HCT116 (cell line): ENCODE measurements around the gene SPTBN4. TPM values are rescaled to one million over a fixed set of nuclear protein-coding genes. Genes with fewer than 3 reads are reported as not detected.

Source experiments
- ATAC-seq: fragments of 200-7000 bp; cut with Tn5 transposase; 2 replicates; pipeline ENCODE4 v1.9.1; 2020; ENCODE audit warnings: mild to moderate bottlenecking, moderate library complexity
- BruUV-seq: library from RNA; stranded (reverse); fragments of 400-500 nt; replicated peaks from 2 replicates; lab custom pipeline; 2021; lab: Mats Ljungman, UMichigan
- CTCF ChIA-PET: fragments of 300-600 bp; sonication (Branson Sonifier 250); formaldehyde crosslinking; loops from one replicate; lab custom pipeline; 2021; ENCODE audit warnings: antibody characterized with exemption; lab: Charles Lee
- POLR2A ChIA-PET: fragments of 300-600, 350-600 bp; sonication (Branson Sonifier 250); formaldehyde crosslinking; loops from one replicate; lab custom pipeline; 2021; ENCODE audit warnings: antibody characterized with exemption; lab: Charles Lee
- RAD21 ChIA-PET, 2 experiments: fragments of 300-600 bp; sonication (Branson Sonifier 250); formaldehyde crosslinking; loops; one replicate each; lab custom pipeline; 2023; ENCODE audit warnings: low total read pairs in 2 of 2; ENCODE audit not compliant: uncharacterized antibody in 2 of 2, unreplicated experiment in 2 of 2, low non-redundant PET in 1 of 2; lab: Charles Lee
- DNase-seq: peaks from one replicate; pipeline ENCODE4 v3.0.0-alpha.2; 2010; ENCODE audit warnings: low read depth, low spot score
- H2AFZ ChIP-seq: fragments of 200-600 bp; shearing (Covaris generic), sonication (generic); 2 replicates; pipeline ENCODE4 v1.6.1; 2017; ENCODE audit warnings: low read depth, mixed run types, mixed read lengths, antibody characterized with exemption, low read length; ENCODE audit not compliant: poor library complexity, severe bottlenecking
- H3K27ac ChIP-seq: 2 replicates; pipeline ENCODE4 v1.5.1; 2012; ENCODE audit warnings: low read depth, low read length
- H3K27me3 ChIP-seq: fragments of 200-600 bp; sonication (generic); 2 replicates; pipeline ENCODE4 v1.6.1; 2016; ENCODE audit warnings: mixed run types, low read length, mixed read lengths; ENCODE audit not compliant: insufficient read depth
- H3K36me3 ChIP-seq, 2 experiments: fragments of 200-500 bp in 1 of 2; fragments of 200-600 bp in 1 of 2; sonication (Bioruptor generic) in 1 of 2; sonication (generic) in 1 of 2; 2 replicates each; pipeline versions ENCODE4 v1.5.1 to v1.6.1; 2014 to 2016; ENCODE audit warnings: low read length in 2 of 2, inconsistent platforms in 1 of 2, mixed read lengths in 1 of 2, mixed run types in 1 of 2; ENCODE audit not compliant: insufficient read depth in 2 of 2, control insufficient read depth in 1 of 2
- H3K4me1 ChIP-seq, 2 experiments: fragments of 200-600 bp in 1 of 2; sonication (generic) in 1 of 2; 2 replicates each; pipeline versions ENCODE4 v1.5.1 to v1.6.1; 2012 to 2017; ENCODE audit warnings: low read length in 2 of 2, inconsistent platforms in 1 of 2, mild to moderate bottlenecking in 1 of 2, mixed read lengths in 1 of 2, mixed run types in 1 of 2, moderate library complexity in 1 of 2; ENCODE audit not compliant: insufficient read depth in 2 of 2, control insufficient read depth in 1 of 2
- H3K4me2 ChIP-seq: fragments of 200-600 bp; sonication (generic); 2 replicates; pipeline ENCODE4 v1.6.1; 2017; ENCODE audit warnings: mixed run types, low read length, mixed read lengths
- H3K4me3 ChIP-seq, 2 experiments: fragments of 200-600 bp in 1 of 2; sonication (generic) in 1 of 2; replicated peaks in 1 of 2; 2 replicates each; pipeline ENCODE4 v1.5.1; 2011 to 2016; ENCODE audit warnings: low read length in 2 of 2, control low read depth in 1 of 2, low read depth in 1 of 2, mild to moderate bottlenecking in 1 of 2, mixed read lengths in 1 of 2, mixed run types in 1 of 2
- H3K79me2 ChIP-seq: fragments of 200-600 bp; sonication (generic); 2 replicates; pipeline ENCODE4 v1.6.1; 2017; ENCODE audit warnings: mild to moderate bottlenecking, mixed run types, low read length, moderate library complexity, mixed read lengths; ENCODE audit not compliant: insufficient read depth
- H3K9ac ChIP-seq: fragments of 200-600 bp; sonication (generic); 2 replicates; pipeline ENCODE4 v1.6.1; 2016; ENCODE audit warnings: low read length, mixed read lengths
- H3K9me2 ChIP-seq: fragments of 200-600 bp; sonication (generic), shearing (Covaris generic); 2 replicates; pipeline ENCODE4 v1.6.1; 2017; ENCODE audit warnings: mixed run types, mild to moderate bottlenecking, moderate library complexity; ENCODE audit not compliant: insufficient read depth
- H3K9me3 ChIP-seq, 2 experiments: fragments of 200-500 bp in 1 of 2; fragments of 200-600 bp in 1 of 2; sonication (Bioruptor generic) in 1 of 2; sonication (generic) in 1 of 2; 2 replicates each; pipeline ENCODE4 v1.6.1; 2014 to 2017; ENCODE audit warnings: low read length in 2 of 2, mixed read lengths in 2 of 2, inconsistent platforms in 1 of 2, low read depth in 1 of 2, mild to moderate bottlenecking in 1 of 2, mixed run types in 1 of 2, moderate library complexity in 1 of 2; ENCODE audit not compliant: control insufficient read depth in 1 of 2, insufficient read depth in 1 of 2
- H4K20me1 ChIP-seq: fragments of 200-600 bp; sonication (generic), shearing (Covaris generic); 2 replicates; pipeline ENCODE4 v1.6.1; 2017; ENCODE audit warnings: mixed run types, mild to moderate bottlenecking, moderate library complexity; ENCODE audit not compliant: insufficient read depth
- CBX3 ChIP-seq: IDR thresholded peaks from 2 replicates; pipeline ENCODE4 v1.6.1; 2012; ENCODE audit warnings: low read depth
- CEBPB ChIP-seq: IDR thresholded peaks from 2 replicates; pipeline ENCODE4 v1.6.1; 2012; ENCODE audit warnings: low read depth
- EGR1 ChIP-seq: IDR thresholded peaks from 2 replicates; pipeline ENCODE4 v1.6.1; 2012; ENCODE audit warnings: low read depth
- ELF1 ChIP-seq: IDR thresholded peaks from 2 replicates; pipeline ENCODE4 v1.6.1; 2012; ENCODE audit warnings: low read depth, borderline replicate concordance
- EZH2phosphoT487 ChIP-seq: fragments of 200-600 bp; IDR thresholded peaks from 2 replicates; pipeline ENCODE4 v1.6.1; 2018; ENCODE audit warnings: antibody characterized with exemption, borderline replicate concordance
- FOSL1 ChIP-seq: IDR thresholded peaks from 2 replicates; pipeline ENCODE4 v1.6.1; 2012; ENCODE audit warnings: low read depth
- POLR2AphosphoS5 ChIP-seq: IDR thresholded peaks from 2 replicates; pipeline ENCODE4 v1.6.1; 2011; ENCODE audit warnings: mild to moderate bottlenecking, low read depth, low read length, moderate library complexity
- RAD21 ChIP-seq: IDR thresholded peaks from 2 replicates; pipeline ENCODE4 v1.6.1; 2012; ENCODE audit warnings: low read depth, mild to moderate bottlenecking
- SIN3A ChIP-seq: IDR thresholded peaks from 2 replicates; pipeline ENCODE4 v1.6.1; 2012; ENCODE audit warnings: low read depth
- SP1 ChIP-seq: IDR thresholded peaks from 2 replicates; pipeline ENCODE4 v1.6.1; 2012; ENCODE audit warnings: low read depth
- SRF ChIP-seq: IDR thresholded peaks from 2 replicates; pipeline ENCODE4 v1.6.1; 2012; ENCODE audit warnings: low read depth
- TCF7L2 ChIP-seq: IDR thresholded peaks from 2 replicates; pipeline ENCODE4 v1.7.0; 2011; ENCODE audit warnings: borderline replicate concordance, inconsistent platforms; ENCODE audit not compliant: insufficient read depth, insufficient read length; ENCODE audit errors: extremely low read depth
- YY1 ChIP-seq: IDR thresholded peaks from 2 replicates; pipeline ENCODE4 v1.6.1; 2011; ENCODE audit warnings: low read length, low read depth, moderate library complexity, mild to moderate bottlenecking; ENCODE audit not compliant: insufficient replicate concordance; ENCODE audit errors: extremely low read depth
- ZFX ChIP-seq: fragments of 450-650 bp; IDR thresholded peaks from 2 replicates; pipeline ENCODE4 v1.6.1; 2017
- ZNF274 ChIP-seq: fragments of 200-500 bp; sonication (Bioruptor generic); IDR thresholded peaks from 2 replicates; pipeline ENCODE4 v1.6.1; 2014; ENCODE audit warnings: mild to moderate bottlenecking, low read depth, low read length, inconsistent platforms
- intact Hi-C: fragments of 100-400 bp; cut with micrococcal nuclease; formaldehyde crosslinking; loops from 2 replicates; pipeline ENCODE4 v1.10.0; 2022
- total RNA-seq: library from RNA; stranded (reverse); gene quantifications from one replicate; pipeline ENCODE4 v1.2.1, GENCODE V29; 2021; ENCODE audit not compliant: unreplicated experiment
- TF ChIP-seq, protein P1 (sequence below): IDR thresholded peaks from 2 replicates; pipeline ENCODE4 v1.6.1; 2012; ENCODE audit warnings: low read depth
- TF ChIP-seq, protein P2 (sequence below): IDR thresholded peaks from 2 replicates; pipeline ENCODE4 v1.6.1; 2012
- TF ChIP-seq, protein P3 (sequence below): IDR thresholded peaks from 2 replicates; pipeline ENCODE4 v1.6.1; 2012

Gene SPTBN4
- total RNA-seq, 1 experiment from 2014 or later: 4.6 TPM

DNA sequence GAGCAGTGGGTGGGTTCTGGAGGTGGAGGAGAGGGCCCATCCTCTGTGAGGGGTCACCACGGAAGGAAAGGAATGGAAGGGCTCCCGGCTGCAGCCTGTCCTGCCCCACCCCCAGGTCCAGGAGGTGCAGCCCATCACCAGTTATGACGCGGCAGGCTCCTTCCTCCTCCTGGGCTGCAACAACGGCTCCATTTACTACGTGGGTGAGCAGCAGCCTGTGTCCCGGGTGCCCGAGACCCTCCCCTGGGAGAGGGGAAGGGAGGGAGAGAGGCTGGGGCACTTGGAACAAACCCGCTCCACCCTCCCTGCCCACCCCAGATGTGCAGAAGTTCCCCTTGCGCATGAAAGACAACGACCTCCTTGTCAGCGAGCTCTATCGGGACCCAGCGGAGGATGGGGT is 116.5 kb downstream of the SPTBN4 start:
- no peaks in the 10 kb centered on the region for H3K27me3 ChIP-seq
- ChIA-PET RAD21 (no interaction called here), CTCF (interaction anchor here (0.8 kb wide), 1 partner anchor 150 kb away, joined by 3 read pairs; no protein-coding TSS in a partner anchor), POLR2A (no interaction called here)
- no peak overlapping the region for H3K27ac ChIP-seq
- H2AFZ ChIP-seq: no peak overlapping the region
- H3K9me3 ChIP-seq: no peaks in the 10 kb centered on the region
- BruUV-seq: no TSS peak
- intact Hi-C loops: no loop called here
- DNase-seq (no peak), ATAC-seq (no peak)
- H3K9me2 ChIP-seq: no peaks in the 10 kb centered on the region
- no peak overlapping the region for H3K4me3 ChIP-seq
- H4K20me1 ChIP-seq: no peaks in the 10 kb centered on the region
- H3K4me1 ChIP-seq: peaks cover 3 to 23% of the 10 kb centered on the region in 2 experiments
- peaks cover 15 to 20% of the 10 kb centered on the region in 2 experiments; a peak in 3 of 4 replicates for H3K36me3 ChIP-seq
- no peak for TF ChIP-seq SIN3A
- TF ChIP-seq EGR1: no peak
- TF ChIP-seq ZFX: no peak
- TF ChIP-seq RAD21: no peak
- TF ChIP-seq YY1: no peak
- no peak for TF ChIP-seq ZNF274
- TF ChIP-seq EZH2phosphoT487: no peak
- TF ChIP-seq POLR2AphosphoS5: no peak
- TF ChIP-seq, protein P1, sequence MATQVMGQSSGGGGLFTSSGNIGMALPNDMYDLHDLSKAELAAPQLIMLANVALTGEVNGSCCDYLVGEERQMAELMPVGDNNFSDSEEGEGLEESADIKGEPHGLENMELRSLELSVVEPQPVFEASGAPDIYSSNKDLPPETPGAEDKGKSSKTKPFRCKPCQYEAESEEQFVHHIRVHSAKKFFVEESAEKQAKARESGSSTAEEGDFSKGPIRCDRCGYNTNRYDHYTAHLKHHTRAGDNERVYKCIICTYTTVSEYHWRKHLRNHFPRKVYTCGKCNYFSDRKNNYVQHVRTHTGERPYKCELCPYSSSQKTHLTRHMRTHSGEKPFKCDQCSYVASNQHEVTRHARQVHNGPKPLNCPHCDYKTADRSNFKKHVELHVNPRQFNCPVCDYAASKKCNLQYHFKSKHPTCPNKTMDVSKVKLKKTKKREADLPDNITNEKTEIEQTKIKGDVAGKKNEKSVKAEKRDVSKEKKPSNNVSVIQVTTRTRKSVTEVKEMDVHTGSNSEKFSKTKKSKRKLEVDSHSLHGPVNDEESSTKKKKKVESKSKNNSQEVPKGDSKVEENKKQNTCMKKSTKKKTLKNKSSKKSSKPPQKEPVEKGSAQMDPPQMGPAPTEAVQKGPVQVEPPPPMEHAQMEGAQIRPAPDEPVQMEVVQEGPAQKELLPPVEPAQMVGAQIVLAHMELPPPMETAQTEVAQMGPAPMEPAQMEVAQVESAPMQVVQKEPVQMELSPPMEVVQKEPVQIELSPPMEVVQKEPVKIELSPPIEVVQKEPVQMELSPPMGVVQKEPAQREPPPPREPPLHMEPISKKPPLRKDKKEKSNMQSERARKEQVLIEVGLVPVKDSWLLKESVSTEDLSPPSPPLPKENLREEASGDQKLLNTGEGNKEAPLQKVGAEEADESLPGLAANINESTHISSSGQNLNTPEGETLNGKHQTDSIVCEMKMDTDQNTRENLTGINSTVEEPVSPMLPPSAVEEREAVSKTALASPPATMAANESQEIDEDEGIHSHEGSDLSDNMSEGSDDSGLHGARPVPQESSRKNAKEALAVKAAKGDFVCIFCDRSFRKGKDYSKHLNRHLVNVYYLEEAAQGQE: no peak
- TF ChIP-seq TCF7L2: no peak
- no peak for TF ChIP-seq SP1
- TF ChIP-seq, protein P2, sequence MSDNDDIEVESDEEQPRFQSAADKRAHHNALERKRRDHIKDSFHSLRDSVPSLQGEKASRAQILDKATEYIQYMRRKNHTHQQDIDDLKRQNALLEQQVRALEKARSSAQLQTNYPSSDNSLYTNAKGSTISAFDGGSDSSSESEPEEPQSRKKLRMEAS: no peak
- no peak for TF ChIP-seq FOSL1
- no peak for TF ChIP-seq CBX3
- no peak for TF ChIP-seq SRF
- TF ChIP-seq ELF1: no peak
- TF ChIP-seq, protein P3, sequence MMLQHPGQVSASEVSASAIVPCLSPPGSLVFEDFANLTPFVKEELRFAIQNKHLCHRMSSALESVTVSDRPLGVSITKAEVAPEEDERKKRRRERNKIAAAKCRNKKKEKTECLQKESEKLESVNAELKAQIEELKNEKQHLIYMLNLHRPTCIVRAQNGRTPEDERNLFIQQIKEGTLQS: no peak
- TF ChIP-seq CEBPB: no peak
- H3K79me2 ChIP-seq: peaks cover 1% of the 10 kb centered on the region; the same call in 1 of the 2 replicates
- H3K9ac ChIP-seq: no peak overlapping the region
- no peak overlapping the region for H3K4me2 ChIP-seq
